ENCODE data around the gene MYO3B.

DNA sequence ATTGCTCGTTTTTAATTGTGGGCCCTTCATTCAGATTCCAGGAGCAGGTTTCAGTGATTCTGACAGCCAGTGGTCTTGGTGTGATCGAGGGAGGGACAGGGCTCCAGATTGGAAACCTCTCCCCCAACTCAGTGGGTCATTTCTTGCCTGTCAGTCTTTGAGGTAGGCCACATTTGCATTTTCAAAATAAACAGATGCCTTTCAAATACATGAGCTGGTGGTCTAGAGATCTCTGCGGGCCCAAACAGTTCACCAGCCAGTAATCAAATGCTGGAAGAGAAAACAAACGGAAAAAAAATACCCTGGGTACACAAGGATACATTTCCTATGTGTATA, 326.8 kb downstream of the MYO3B start:
- TF ChIP-seq CTCF (IDR thresholded peaks at IDR 0.05) (no peak), MLX (CRISPR knock-in tag; IDR thresholded peaks at IDR 0.05) (no peak), RELA (CRISPR knock-in tag; IDR thresholded peaks at IDR 0.05; ENCODE audit: borderline replicate concordance) (no peak), MYBL2 (CRISPR knock-in tag; IDR thresholded peaks at IDR 0.05) (no peak)

Measured in WTC11 (cell line).